ENCODE measurements around the gene SVIL.

SVIL gene

DNA sequence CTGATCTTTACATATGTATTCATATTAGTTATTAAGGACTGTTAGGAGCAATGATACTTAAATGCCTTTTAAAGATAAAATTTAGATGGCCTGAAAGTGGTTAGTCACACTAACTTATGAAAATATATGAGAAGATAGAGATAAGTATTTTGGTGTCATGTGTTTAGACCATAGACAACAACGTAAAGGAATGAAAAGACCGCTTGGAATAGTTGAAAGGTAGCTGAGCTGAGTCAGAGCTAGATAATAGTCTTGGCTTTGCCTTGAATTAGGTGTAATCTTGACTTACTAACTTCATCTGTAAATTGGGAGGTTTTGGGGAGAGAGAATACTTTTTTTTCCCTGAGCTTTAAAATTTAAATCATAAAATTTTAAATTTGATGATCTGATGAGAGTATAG, 218.9 kb downstream of the SVIL start:
- DNase-seq (ENCODE audit: low read depth in 2 of 2): no peak

DNA sequence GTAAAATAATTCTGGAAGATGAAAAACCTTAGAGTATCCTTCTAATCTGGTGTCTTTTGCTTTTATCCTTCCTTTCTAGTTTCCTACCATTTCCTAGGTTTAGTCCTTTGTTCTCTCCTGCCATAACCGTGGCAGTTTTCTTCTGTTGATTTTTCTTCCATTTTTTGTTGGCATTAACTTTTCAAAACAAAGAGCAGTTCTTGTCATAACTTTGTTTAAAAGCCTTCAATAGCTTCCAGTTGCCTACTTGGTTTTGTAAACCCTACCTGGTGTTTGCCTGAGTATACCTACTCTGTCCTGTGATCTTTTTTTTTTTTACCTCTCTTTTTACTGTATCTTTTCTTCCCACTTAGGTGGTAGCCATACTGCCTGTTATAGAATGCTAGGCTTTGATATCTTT, 220.3 kb downstream of the SVIL start:
- no peak for DNase-seq (ENCODE audit: low read depth in 2 of 2)

DNA sequence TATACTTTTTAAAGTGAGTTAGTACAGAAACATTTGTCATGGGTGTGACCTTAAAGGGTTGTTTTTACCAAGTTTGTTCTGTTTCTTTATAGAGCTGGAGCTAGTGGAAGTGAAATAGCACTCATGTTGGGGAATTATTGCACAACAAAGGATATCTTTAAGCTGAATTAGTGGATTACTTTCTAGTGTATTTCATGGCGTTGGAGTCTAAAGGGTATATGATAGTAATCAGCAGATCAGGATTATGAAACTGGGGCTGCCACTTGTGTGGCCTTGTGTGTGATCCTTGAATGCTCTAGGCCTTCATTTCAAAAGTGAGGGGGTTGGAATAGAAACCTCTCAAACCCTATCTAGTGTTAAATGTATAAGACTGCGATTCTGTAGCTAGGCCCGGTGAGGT, 222.3 kb downstream of the SVIL start:
- DNase-seq (ENCODE audit: low read depth in 2 of 2): no peak

- DNase-seq (ENCODE audit: low read depth in 2 of 2): no peak
Observed at GRCh38 chr10:29411666-29412315, 223.0 kb downstream of the SVIL start.

DNA sequence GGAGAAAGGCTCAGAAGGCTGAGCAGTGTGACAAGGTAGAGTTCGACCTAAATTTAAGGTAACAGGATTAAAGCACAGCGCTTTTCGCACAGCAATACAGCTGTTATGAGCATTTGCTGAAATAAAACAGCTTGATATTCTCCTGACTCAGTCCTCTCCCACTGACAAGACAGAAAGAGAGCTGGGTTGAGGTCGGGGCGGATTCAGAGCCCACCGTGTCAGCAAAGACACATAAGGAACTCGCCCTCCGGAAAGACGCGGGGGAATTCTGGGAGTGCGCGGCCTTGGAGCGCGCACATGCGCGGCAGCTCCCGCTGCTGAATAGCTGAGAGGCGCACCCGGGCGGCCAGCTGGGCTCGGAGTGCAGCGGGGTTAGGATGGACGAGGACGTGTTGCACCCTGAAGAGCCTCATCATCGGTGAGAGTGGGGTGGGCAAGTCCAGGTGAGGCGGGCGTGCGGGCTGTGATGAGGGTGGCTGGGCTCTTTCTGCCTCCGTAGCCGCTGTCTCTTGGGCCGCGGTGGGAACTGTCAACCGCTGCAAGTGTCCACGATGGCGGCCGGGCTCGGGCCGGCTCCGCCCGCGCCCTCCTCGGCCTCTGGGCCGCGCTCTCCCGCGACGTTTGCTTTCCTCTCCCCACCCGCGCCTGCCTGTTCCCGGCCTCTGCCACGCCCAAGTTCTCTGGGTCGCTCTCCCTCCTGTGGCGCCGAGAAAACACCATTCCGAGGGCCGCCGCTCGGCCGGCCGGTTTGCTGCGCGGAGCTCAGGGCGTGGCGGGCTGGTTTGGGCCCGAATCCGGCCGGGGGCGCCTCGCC, 225.3 kb downstream of the SVIL start:
- DNase-seq (ENCODE audit: low read depth in 2 of 2): peak in 1 of 2 donors; percentile 13

DNA sequence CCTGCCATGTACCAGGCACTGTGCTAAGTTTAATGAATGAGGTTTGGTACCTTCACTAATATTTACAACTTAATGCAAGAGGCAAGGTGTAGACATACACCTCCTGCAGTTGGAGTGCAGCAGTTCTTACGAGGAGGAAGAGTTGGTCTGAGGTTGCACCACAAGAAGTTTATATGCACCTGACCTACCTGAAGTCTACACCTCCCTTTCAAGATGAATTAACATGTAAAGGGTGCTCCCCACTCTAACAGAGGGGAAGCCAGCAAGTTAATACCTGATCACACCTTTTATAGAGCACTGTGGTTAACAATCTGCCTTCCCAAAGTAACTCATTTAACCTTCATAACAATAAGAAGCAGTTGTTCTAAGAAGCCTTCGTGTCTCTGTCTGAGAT, 225.9 kb downstream of the SVIL start:
- no peak for DNase-seq (ENCODE audit: low read depth in 2 of 2)
